Measurements from ENCODE around the gene PCK2.

PCK2 gene

GRCh38 chr14:24116128-24116814 lies 22.2 kb downstream of the PCK2 start:
- TF ChIP-seq CEBPB (IDR thresholded peaks at IDR 0.05) (no peak), REST (IDR thresholded peaks at IDR 0.05; ENCODE audit: low read depth) (no peak), YY1 (IDR thresholded peaks at IDR 0.05; ENCODE audit: low read depth) (no peak), CREB1 (IDR thresholded peaks at IDR 0.05; ENCODE audit: low read depth) (no peak), USF1 (IDR thresholded peaks at IDR 0.05) (no peak), TCF12 (IDR thresholded peaks at IDR 0.05; ENCODE audit: low read depth) (no peak), EP300 (IDR thresholded peaks at IDR 0.05; ENCODE audit: borderline replicate concordance) (no peak), MAX (IDR thresholded peaks at IDR 0.05) (no peak), FOXM1 (IDR thresholded peaks at IDR 0.05; ENCODE audit: borderline replicate concordance, low read depth) (no peak)

GRCh38 chr14:24117179-24117578 lies 23.1 kb downstream of the PCK2 start:
- TF ChIP-seq FOXM1 (IDR thresholded peaks at IDR 0.05; ENCODE audit: borderline replicate concordance, low read depth) = no peak
- no peak for TF ChIP-seq EGR1 (IDR thresholded peaks at IDR 0.05)

GRCh38 chr14:24119691-24120090 lies 25.6 kb downstream of the PCK2 start:
- TF ChIP-seq EP300 (IDR thresholded peaks at IDR 0.05; ENCODE audit: borderline replicate concordance) (no peak), MAX (IDR thresholded peaks at IDR 0.05) (no peak), REST (IDR thresholded peaks at IDR 0.05; ENCODE audit: low read depth) (no peak), CEBPB (IDR thresholded peaks at IDR 0.05) (no peak), NFIC (IDR thresholded peaks at IDR 0.05) (no peak), TEAD4 (IDR thresholded peaks at IDR 0.05) (no peak), ZBTB7A (IDR thresholded peaks at IDR 0.05; ENCODE audit: low read depth) (no peak), CREB1 (IDR thresholded peaks at IDR 0.05; ENCODE audit: low read depth) (no peak)

- no peak for TF ChIP-seq TCF12 (IDR thresholded peaks at IDR 0.05; ENCODE audit: low read depth)
- TF ChIP-seq TEAD4 (IDR thresholded peaks at IDR 0.05) = no peak
- TF ChIP-seq CEBPB (IDR thresholded peaks at IDR 0.05) = no peak
- no peak for TF ChIP-seq EP300 (IDR thresholded peaks at IDR 0.05; ENCODE audit: borderline replicate concordance)
- TF ChIP-seq NFIC (IDR thresholded peaks at IDR 0.05) = no peak
- TF ChIP-seq REST (IDR thresholded peaks at IDR 0.05; ENCODE audit: low read depth) = no peak
- no peak for TF ChIP-seq CREB1 (IDR thresholded peaks at IDR 0.05; ENCODE audit: low read depth)
- no peak for TF ChIP-seq MAX (IDR thresholded peaks at IDR 0.05)
- no peak for TF ChIP-seq ZBTB7A (IDR thresholded peaks at IDR 0.05; ENCODE audit: low read depth)
- TF ChIP-seq USF1 (IDR thresholded peaks at IDR 0.05) = no peak
- TF ChIP-seq EGR1 (IDR thresholded peaks at IDR 0.05) = no peak
- TF ChIP-seq FOXM1 (IDR thresholded peaks at IDR 0.05; ENCODE audit: borderline replicate concordance, low read depth) = no peak
- no peak for TF ChIP-seq YY1 (IDR thresholded peaks at IDR 0.05; ENCODE audit: low read depth)
Observed at GRCh38 chr14:24121210-24121609, 27.1 kb downstream of the PCK2 start.

GRCh38 chr14:24122416-24122815 lies 28.3 kb downstream of the PCK2 start:
- no peak for TF ChIP-seq TEAD4 (IDR thresholded peaks at IDR 0.05)
- no peak for TF ChIP-seq ZBTB7A (IDR thresholded peaks at IDR 0.05; ENCODE audit: low read depth)
- no peak for TF ChIP-seq TAF1 (IDR thresholded peaks at IDR 0.05; ENCODE audit: low read depth)
- TF ChIP-seq FOXM1 (IDR thresholded peaks at IDR 0.05; ENCODE audit: borderline replicate concordance, low read depth) = no peak
- TF ChIP-seq MAX (IDR thresholded peaks at IDR 0.05) = no peak
- TF ChIP-seq NFIC (IDR thresholded peaks at IDR 0.05) = no peak
- TF ChIP-seq RAD21 (IDR thresholded peaks at IDR 0.05; ENCODE audit: low read depth) = no peak
- TF ChIP-seq EP300 (IDR thresholded peaks at IDR 0.05; ENCODE audit: borderline replicate concordance) = no peak
- no peak for TF ChIP-seq YY1 (IDR thresholded peaks at IDR 0.05; ENCODE audit: low read depth)
- no peak for TF ChIP-seq EGR1 (IDR thresholded peaks at IDR 0.05)
- TF ChIP-seq USF1 (IDR thresholded peaks at IDR 0.05) = no peak
- TF ChIP-seq REST (IDR thresholded peaks at IDR 0.05; ENCODE audit: low read depth) = no peak
- no peak for TF ChIP-seq CREB1 (IDR thresholded peaks at IDR 0.05; ENCODE audit: low read depth)
- no peak for TF ChIP-seq TCF12 (IDR thresholded peaks at IDR 0.05; ENCODE audit: low read depth)
- TF ChIP-seq CEBPB (IDR thresholded peaks at IDR 0.05) = no peak
